T-helper 2 cell treated with Interferon-gamma antibody and Interleukin-4, amounts not matched to agents 100 ng/mL and 5 ng/mL, for 36 hours (primary cell): ENCODE results near the gene PHLPP1. TPM values are rescaled to one million over a fixed set of nuclear protein-coding genes. Genes with fewer than 3 reads are reported as not detected.
"Not testable (repeated sequence)": the region's sequence is repeated elsewhere in the genome, so short reads cannot be mapped to it uniquely, and the experiment has no call there.

Experiments
- intact Hi-C: fragments of 100-400 bp; cut with micrococcal nuclease; formaldehyde crosslinking; loops from one replicate; pipeline ENCODE4 v1.15.1; 2023
- total RNA-seq: library from RNA; stranded (reverse); gene quantifications from 2 replicates; pipeline ENCODE4 v1.2.3, GENCODE V29; 2022

PHLPP1 gene
- total RNA-seq, 1 donor from 2014 or later, result 12.7 TPM

DNA sequence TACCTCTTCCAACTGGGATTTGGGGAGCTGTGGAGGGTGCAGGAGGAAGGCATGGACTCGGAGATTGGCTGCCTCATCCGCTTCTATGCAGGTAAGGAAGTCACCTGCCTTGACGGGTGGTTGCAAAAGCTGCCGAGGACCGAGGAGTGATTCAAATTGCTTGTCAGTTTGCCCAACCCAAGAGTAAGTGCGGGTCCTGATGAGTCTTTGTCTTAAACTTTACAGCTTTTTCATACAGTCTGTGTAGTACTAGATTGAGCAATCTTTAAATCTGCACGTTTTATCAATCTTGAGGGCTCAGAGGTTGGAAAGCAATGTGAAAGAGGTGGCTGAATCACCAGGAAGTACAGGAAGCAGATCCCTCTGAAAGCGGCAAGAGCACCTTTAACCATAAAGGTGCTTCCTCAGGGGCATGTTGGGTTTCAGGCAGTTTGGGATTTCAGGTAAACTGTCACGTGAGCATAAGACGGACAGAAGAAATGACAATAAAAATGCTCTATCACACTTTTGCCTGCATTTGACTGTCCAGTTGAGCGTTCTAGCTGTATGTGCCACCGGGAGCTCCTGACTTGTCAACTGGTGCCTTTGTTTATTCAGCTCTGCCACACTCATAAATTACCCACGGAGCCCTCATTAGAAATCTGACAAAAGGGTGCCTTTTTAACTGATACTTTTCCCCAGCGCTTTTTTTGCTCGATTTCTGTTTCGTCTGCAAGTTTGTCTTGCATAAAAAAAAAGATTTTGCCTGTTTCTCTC lies 2.0 kb downstream of the PHLPP1 start:
- intact Hi-C loops, result loop anchor here (5.0 kb wide), 4 partner anchors 135 to 485 kb away; partner anchors contain the start of gene TNFRSF11A

- intact Hi-C loops, result loop anchor here (5.0 kb wide), 4 partner anchors 136 to 484 kb away; partner anchors contain the start of gene TNFRSF11A
Observed at GRCh38 chr18:62717925-62718800, 2.8 kb downstream of the PHLPP1 start.

DNA sequence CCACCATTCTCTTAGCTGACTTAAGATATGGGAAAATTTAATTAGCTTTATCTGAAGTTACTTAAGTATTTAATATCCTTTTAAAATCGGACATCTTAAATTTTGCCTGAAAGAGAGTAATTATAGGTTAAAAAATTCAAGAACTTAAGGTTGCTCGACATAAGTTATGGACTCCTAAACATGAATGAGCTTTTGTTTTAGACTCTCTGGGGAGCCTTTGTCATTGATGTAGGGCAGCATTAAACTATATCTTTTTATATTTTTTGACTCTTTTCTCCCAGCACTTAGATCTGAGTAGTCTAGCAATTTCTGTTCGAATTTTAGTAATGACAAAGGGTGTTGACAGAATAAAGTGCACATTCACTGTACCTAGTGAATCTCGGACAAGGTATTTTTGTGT lies 4.7 kb downstream of the PHLPP1 start:
- intact Hi-C loops, result no loop called here

DNA sequence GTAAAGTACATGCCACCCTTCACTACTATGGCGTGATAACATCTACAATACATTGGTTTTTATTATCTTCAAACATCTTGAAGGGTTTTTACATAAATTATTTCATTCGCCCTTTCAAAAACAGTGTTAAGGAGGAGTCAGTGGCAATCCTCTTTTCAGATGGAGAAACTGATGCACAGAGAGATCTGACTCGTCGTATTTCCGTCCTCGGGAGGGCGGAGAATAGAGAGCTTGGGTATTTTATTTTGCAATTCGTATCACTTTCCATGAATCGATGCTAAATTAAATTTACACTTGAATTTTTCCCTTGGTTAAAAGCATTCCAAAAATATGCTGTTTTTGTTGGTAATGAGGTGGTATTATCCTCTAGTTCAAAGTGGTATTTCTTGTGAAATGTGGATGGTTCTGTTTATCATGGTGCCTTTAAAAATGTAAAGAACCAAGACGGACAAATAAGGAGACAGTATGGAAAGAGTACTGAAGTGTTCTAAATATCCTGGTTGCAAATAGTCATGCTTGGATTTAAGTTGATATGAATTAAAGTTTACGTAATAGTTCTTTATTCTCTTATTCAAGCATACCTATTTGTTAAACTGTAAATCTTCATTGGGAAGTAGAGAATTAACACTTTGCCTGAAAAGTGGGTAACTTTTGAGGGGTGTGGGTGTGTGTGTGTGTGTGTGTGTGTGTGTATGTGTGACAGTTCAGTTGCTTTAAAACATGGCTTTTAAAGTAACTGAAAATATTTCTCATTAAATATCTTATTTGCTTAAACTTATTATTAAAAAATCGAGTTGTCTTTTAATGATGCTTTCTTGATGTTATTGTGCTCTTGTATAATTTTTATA lies 5.6 kb downstream of the PHLPP1 start:
- intact Hi-C loops, result no loop called here

- intact Hi-C loops, result no loop called here
Observed at GRCh38 chr18:62721839-62722795, 6.8 kb downstream of the PHLPP1 start.

DNA sequence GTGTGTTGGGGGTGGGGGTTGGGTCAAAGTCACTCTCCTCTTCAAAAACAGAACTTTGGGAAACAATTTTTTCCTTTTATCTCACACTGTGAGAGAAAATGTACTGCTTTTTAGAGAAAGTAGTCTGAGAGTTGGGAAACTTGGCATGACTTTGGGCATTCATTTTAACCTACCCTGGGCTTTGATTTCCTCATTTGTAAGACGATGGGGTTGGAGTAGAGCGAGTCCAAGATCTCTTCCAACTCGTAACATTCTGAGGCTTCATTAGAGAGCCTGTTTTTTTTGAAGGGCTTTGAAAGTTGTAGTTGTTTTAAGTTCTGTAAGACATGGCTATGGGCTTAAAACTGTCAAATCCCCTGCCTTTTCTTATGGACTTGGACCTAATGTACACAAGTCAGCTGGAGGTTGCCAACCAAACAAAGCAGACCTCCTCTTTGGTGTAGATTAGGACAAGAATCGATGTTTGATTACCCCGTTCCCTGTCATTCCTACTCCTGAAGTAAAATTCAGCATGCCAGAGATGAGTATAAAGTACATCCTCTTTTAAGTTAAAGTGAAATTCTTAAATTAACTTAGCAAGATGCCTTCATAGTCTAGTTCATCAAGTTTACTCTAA lies 8.4 kb downstream of the PHLPP1 start:
- intact Hi-C loops, result no loop called here

DNA sequence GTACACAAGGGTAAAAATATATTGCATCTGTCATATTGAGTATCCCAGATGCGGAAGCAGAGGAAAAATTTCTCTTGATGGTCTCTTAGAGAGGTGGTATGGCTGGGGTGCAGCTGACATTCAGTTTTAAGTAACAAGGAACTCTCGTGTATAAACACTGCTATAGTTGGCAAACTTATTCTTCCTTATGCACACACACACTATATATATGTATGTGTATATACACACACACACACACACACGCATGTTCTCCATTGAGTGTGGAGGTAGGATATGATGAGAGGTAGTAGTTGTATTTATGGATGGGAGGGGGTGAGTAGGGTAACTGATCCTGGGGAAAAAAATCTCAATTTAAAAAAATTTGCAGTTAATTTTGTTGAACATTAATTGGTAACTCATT lies 10.6 kb downstream of the PHLPP1 start:
- intact Hi-C loops, result no loop called here

GRCh38 chr18:62728254-62728653 lies 12.9 kb downstream of the PHLPP1 start:
- intact Hi-C loops, result no loop called here

- intact Hi-C loops, result no loop called here
Observed at GRCh38 chr18:62729487-62730386, 14.4 kb downstream of the PHLPP1 start.

GRCh38 chr18:62730941-62731340 lies 15.6 kb downstream of the PHLPP1 start:
- intact Hi-C loops, result no loop called here

- intact Hi-C loops, result no loop called here
Observed at GRCh38 chr18:62732617-62733016, 17.3 kb downstream of the PHLPP1 start.

DNA sequence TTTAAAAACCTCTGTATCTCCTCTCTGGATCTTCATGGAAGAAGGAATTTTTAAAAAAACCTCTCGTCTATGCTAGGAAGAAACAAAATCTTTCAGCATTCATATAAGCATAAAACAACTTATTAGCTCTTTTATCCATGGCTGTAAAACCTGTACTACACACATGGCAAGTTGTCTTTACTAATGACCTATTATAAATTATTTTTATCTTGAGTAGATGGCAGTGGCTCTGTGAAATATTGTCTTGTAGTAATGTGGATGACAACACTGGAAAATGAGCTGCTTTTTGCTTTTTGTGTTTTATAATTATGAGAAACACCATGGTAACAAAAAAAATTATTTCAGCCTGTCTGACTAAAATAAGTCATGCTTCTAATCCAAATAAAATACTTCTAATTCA lies 18.9 kb downstream of the PHLPP1 start:
- intact Hi-C loops, result no loop called here

DNA sequence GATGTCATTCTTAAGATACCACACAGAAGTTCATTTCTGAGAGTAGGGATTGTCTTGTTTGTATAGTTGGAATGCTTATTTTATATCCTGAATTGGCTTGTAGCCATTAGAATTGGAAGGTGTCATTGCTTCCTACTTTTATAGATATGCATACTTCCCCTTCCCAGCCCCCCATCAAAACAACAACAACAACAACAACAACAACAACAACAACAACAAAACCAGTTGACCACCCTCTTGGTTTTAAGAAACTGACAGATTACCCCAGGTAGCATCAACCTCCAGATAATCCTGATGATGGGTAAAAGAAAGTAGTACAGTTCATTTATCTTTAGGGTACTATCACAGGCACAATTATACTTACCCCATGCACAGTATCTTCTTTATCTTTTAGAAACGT lies 20.0 kb downstream of the PHLPP1 start:
- intact Hi-C loops, result no loop called here

DNA sequence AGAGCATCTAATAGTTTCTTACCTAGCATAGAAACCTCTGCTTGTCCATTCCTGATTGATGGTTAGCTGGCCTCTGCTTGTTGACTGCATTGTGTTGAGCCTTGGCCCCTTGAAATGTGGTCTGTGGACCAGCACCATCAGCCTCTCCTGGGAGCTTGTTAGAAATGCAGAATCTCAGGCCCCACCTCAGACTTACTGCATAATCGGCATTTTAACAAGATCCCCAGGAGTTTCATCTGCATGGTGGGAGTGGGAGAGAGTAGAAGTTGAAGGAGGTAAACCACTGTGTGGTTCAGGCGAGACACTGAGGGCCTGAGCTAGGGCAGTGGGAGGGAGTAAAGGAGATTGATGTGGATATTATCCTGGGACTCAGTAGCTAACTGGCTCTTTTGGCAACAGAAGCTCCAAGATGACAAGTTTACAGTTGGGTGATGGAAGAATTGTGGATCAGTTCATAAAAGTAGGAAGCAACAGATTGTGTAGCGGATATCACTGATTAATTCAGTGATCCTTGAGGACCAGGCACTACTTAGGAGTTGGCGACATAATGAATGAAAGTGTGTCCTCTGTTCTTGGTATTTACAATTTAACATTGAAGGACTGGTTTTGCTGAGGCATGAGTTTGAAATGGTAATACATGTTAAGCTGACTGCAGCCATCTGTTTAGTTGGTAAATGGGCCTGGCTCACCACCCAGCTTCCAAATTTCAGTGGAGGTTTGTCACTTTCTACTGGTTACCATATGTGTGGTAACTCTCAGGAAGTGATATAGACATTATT lies 20.9 kb downstream of the PHLPP1 start:
- intact Hi-C loops, result no loop called here

- intact Hi-C loops, result no loop called here
Observed at GRCh38 chr18:62737241-62737873, 22.0 kb downstream of the PHLPP1 start.

GRCh38 chr18:62738639-62739038 lies 23.3 kb downstream of the PHLPP1 start:
- intact Hi-C loops, result no loop called here

DNA sequence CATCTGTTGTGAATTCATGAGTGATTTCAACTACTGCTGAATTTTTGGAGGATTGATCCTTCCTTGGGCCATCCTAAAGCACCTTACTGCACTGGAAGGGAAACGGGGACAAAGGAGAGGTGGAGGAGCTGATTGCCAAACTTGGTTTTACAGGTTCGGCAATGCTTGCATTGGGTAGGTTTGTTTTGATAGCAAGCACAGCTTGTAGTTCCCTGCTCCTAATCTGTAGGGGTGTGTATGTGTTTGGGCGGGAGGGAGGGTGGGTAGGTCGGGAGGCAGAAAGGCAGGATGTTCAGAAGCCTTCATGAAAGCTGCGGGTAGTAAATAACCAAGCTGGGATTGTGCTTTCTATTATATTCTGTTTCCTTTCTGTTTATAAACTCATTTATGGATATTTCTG lies 24.6 kb downstream of the PHLPP1 start:
- intact Hi-C loops, result no loop called here

GRCh38 chr18:62740650-62741049 lies 25.3 kb downstream of the PHLPP1 start:
- intact Hi-C loops, result not testable (repeated sequence)
